OCI-LY3 (cell line): ENCODE results near the gene IER5.

Source experiments
- H2AFZ ChIP-seq: fragments of 200-600, 300-600 bp; shearing (Covaris generic); 2 replicates; pipeline ENCODE4 v1.6.0; 2014; ENCODE audit warnings: antibody characterized with exemption, low read depth, low read length
- H3K27ac ChIP-seq: fragments of 200-600, 300-600 bp; sonication (generic); 2 replicates; pipeline ENCODE4 v1.5.1; 2014; ENCODE audit warnings: mild to moderate bottlenecking, low read length, moderate library complexity, mixed read lengths
- H3K27me3 ChIP-seq: fragments of 200-600, 300-600 bp; sonication (generic); 2 replicates; pipeline ENCODE4 v1.6.1; 2014; ENCODE audit warnings: low read depth, low read length, mixed read lengths
- H3K36me3 ChIP-seq: fragments of 200-600, 300-600 bp; sonication (generic); replicated peaks from 2 replicates; pipeline ENCODE3; 2014; ENCODE audit warnings: low read depth, low read length, mixed read lengths
- H3K4me1 ChIP-seq: fragments of 300-600, 200-600 bp; sonication (generic); 2 replicates; pipeline ENCODE4 v1.6.1; 2014; ENCODE audit warnings: low read length, mixed read lengths
- H3K4me2 ChIP-seq: fragments of 200-600, 300-600 bp; sonication (generic); 2 replicates; pipeline ENCODE4 v1.6.1; 2014; ENCODE audit warnings: low read length, mixed read lengths
- H3K4me3 ChIP-seq: fragments of 300-600, 200-600 bp; sonication (generic); 2 replicates; pipeline ENCODE4 v1.5.1; 2014; ENCODE audit warnings: antibody characterized with exemption, mild to moderate bottlenecking, low read length, moderate library complexity
- H3K79me2 ChIP-seq: fragments of 300-600, 200-600 bp; shearing (Covaris generic); 2 replicates; pipeline ENCODE4 v1.6.1; 2014; ENCODE audit warnings: mild to moderate bottlenecking, low read length, mixed read lengths
- H3K9ac ChIP-seq: fragments of 300-600, 200-600 bp; shearing (Covaris generic); 2 replicates; pipeline ENCODE4 v1.6.0; 2014; ENCODE audit warnings: mild to moderate bottlenecking, low read length, moderate library complexity
- H3K9me3 ChIP-seq: fragments of 200-600, 300-600 bp; shearing (Covaris generic); 2 replicates; pipeline ENCODE4 v1.6.1; 2014; ENCODE audit warnings: low read length, mixed read lengths; ENCODE audit not compliant: insufficient read depth
- H4K20me1 ChIP-seq: fragments of 200-600, 300-600 bp; sonication (generic); 2 replicates; pipeline ENCODE4 v1.6.1; 2016; ENCODE audit warnings: low read length, mixed read lengths; ENCODE audit not compliant: insufficient read depth
- EZH2phosphoT487 ChIP-seq: fragments of 200-600 bp; shearing (Covaris generic); IDR thresholded peaks from 2 replicates; pipeline ENCODE4 v1.6.1; 2018; ENCODE audit warnings: antibody characterized with exemption, mixed run types, low read depth
- TF ChIP-seq, protein P1 (sequence below): fragments of 200-600, 300-600 bp; sonication (generic); IDR thresholded peaks from 2 replicates; pipeline ENCODE4 v1.5.1; 2014; ENCODE audit warnings: antibody characterized with exemption, low read length, low read depth

The IER5 gene

DNA sequence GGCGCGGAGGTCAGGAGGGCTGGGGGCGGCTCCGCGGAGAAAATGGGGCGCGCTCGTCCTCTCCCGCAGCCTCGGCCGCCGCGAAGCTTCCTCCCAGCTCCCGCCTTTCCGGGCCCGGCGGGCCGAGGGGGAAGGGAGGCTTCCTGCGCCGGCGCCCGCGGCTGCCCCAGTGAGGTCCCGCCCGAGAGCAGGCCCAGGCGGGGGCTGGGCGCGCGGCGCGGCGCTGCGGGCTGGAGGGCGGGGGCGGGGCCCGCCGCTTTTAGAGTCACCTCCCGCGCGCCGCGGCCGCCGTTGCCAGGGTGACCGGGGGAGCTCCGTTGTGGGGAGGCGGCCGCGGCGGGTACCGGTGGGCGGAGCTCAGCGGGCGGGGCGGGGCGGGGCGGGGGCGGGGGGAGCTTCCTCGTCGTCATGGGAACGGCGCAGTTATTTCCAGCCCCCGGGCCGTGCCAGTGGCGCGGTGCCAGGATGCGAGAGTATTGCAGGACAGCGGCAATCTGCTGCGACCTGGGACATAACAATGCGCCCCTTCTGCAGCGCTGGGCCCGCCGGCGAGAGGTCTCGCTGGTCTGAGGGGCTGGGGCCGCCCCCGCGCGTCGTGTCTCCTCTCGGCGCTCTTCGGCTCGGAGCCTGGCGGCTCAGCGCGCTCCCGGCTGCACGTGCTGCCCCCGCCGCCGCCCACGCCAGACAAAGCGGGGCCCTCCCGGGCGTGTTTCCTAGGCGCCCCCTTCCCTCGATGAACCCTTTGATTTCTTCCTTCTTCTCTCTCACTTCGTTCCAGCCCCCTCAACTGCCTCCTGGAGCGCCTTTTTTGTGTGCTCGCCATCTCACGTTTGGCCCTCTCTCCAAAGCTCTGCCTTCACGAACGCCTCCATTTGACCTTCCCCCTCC lies 16.9 kb downstream of the IER5 start:
- H3K4me1 ChIP-seq = peaks cover 68% of the 10 kb centered on the region
- peak overlapping the region; percentile 82 for H3K9ac ChIP-seq
- no peaks in the 10 kb centered on the region for H3K36me3 ChIP-seq
- H2AFZ ChIP-seq = peak overlapping the region; percentile 10; the same call in 1 of the 2 replicates
- TF ChIP-seq EZH2phosphoT487 = no peak
- TF ChIP-seq, protein P1, sequence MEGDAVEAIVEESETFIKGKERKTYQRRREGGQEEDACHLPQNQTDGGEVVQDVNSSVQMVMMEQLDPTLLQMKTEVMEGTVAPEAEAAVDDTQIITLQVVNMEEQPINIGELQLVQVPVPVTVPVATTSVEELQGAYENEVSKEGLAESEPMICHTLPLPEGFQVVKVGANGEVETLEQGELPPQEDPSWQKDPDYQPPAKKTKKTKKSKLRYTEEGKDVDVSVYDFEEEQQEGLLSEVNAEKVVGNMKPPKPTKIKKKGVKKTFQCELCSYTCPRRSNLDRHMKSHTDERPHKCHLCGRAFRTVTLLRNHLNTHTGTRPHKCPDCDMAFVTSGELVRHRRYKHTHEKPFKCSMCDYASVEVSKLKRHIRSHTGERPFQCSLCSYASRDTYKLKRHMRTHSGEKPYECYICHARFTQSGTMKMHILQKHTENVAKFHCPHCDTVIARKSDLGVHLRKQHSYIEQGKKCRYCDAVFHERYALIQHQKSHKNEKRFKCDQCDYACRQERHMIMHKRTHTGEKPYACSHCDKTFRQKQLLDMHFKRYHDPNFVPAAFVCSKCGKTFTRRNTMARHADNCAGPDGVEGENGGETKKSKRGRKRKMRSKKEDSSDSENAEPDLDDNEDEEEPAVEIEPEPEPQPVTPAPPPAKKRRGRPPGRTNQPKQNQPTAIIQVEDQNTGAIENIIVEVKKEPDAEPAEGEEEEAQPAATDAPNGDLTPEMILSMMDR = no peak
- H4K20me1 ChIP-seq = no peaks in the 10 kb centered on the region
- H3K27ac ChIP-seq = peak overlapping the region; percentile 31
- peaks cover 54% of the 10 kb centered on the region for H3K27me3 ChIP-seq
- H3K79me2 ChIP-seq = peaks cover 13% of the 10 kb centered on the region; the same call in 1 of the 2 replicates
- H3K9me3 ChIP-seq = no peaks in the 10 kb centered on the region
- H3K4me2 ChIP-seq = peak overlapping the region; percentile 89
- peak overlapping the region; percentile 79 for H3K4me3 ChIP-seq

DNA sequence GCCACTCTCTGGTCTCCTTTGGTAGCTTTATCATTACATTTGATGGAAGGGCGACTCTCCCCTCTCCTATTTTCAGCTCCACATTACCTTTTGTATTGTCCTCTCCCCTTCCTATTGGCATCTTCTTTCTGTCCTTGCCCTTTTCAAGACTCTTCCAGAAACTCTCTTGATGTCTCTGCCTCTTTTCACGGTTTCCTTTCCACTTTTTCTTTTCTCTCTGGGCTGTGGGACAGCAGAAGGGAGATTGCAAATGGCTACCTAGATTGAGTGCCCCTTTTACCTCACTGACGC lies 17.5 kb downstream of the IER5 start:
- H3K27ac ChIP-seq = no peak overlapping the region
- H3K79me2 ChIP-seq = peaks cover 10% of the 10 kb centered on the region; the same call in 1 of the 2 replicates
- H3K27me3 ChIP-seq = peaks cover 57% of the 10 kb centered on the region
- H3K36me3 ChIP-seq = no peaks in the 10 kb centered on the region
- no peak overlapping the region for H3K9ac ChIP-seq
- H3K4me3 ChIP-seq = peak overlapping the region; percentile 73
- peak overlapping the region; percentile 82 for H3K4me2 ChIP-seq
- H3K4me1 ChIP-seq = peaks cover 68% of the 10 kb centered on the region
- TF ChIP-seq EZH2phosphoT487 = 0 out of 2 replicates have a peak, but pooled peaks have one; percentile 18
- TF ChIP-seq, protein P1 = no peak
- H4K20me1 ChIP-seq = no peaks in the 10 kb centered on the region
- H2AFZ ChIP-seq = peak overlapping the region; percentile 10; the same call in 1 of the 2 replicates
- H3K9me3 ChIP-seq = no peaks in the 10 kb centered on the region

DNA sequence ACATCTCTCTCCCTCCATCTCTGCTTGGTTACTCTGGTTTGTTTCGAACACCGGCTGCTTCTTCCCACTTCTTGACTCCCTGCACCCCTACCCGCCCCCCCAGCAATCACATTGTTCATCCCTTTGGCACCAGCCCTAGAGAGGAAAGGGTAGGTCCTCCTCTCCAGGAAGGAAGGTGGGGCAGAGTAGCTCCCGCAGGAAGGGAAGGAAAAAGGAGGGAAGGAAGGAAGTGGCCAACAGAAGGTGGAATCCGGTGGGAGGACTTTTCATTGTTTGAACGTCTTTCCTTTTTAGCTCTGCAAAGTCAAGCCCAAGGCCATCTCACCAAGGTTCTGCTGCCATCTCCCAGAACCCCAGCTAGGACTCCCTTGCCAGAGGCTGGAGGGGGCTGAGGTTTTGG lies 18.0 kb downstream of the IER5 start:
- Histone ChIP-seq H3K27ac (no peak overlapping the region), H2AFZ (no peak overlapping the region), H3K9ac (no peak overlapping the region), H3K4me3 (no peak overlapping the region), H3K27me3 (peaks cover 59% of the 10 kb centered on the region), H3K79me2 (peaks cover 6% of the 10 kb centered on the region; the same call in 1 of the 2 replicates), H4K20me1 (no peaks in the 10 kb centered on the region), H3K4me2 (no peak overlapping the region), H3K36me3 (no peaks in the 10 kb centered on the region), H3K9me3 (no peaks in the 10 kb centered on the region), H3K4me1 (peaks cover 63% of the 10 kb centered on the region)
- TF ChIP-seq, protein P1 = no peak
- TF ChIP-seq EZH2phosphoT487 = no peak

DNA sequence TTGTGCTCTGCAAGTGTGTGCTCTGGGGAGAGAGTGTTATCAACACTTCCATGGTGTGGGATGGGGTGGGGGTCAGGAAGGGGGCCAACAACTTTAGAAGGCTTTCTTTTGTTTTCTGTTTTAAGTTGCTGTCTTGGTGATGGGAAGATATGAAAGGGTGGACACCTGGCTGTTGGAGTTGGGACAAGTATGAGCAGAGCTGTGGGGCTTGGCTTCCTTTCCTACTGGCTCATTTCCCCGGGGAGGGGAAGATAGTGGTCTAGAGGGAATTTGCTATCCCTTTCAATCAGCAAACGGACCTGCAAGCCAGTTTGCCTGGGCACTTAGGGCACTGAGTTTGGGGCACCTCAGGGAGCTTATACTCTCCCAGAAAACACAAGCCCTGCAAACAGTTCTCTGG lies 19.2 kb downstream of the IER5 start:
- Histone ChIP-seq H3K4me1 (peaks cover 51% of the 10 kb centered on the region), H2AFZ (no peak overlapping the region), H3K9ac (no peak overlapping the region), H3K9me3 (no peaks in the 10 kb centered on the region), H4K20me1 (no peaks in the 10 kb centered on the region), H3K79me2 (0 out of 2 replicates have a peak, but pooled peaks cover 3% of the 10 kb centered on the region), H3K27ac (no peak overlapping the region), H3K4me3 (no peak overlapping the region), H3K27me3 (peaks cover 69% of the 10 kb centered on the region), H3K36me3 (no peaks in the 10 kb centered on the region), H3K4me2 (no peak overlapping the region)
- TF ChIP-seq, protein P1 = no peak
- TF ChIP-seq EZH2phosphoT487 = no peak
